Prostate gland (tissue), 2 donors: ENCODE results near the gene MPV17L. TPM values are rescaled to one million over a fixed set of nuclear protein-coding genes. Genes with fewer than 3 reads are reported as not detected.
"Not testable (repeated sequence)": the region's sequence is repeated elsewhere in the genome, so short reads cannot be mapped to it uniquely, and the experiment has no call there.

Experiments used
- DNase-seq: peaks from one replicate; pipeline ENCODE4 v3.0.0-alpha.2; 2019; ENCODE audit warnings: low spot score
- H3K27ac ChIP-seq, 2 donors: fragments of 200-600 bp; sonication (generic); 2 replicates each; pipeline ENCODE4 v1.5.1; 2017 to 2019
- H3K27me3 ChIP-seq: fragments of 200-600 bp; sonication (generic); replicated peaks from 2 replicates; pipeline ENCODE4 v1.5.1; 2019; ENCODE audit not compliant: insufficient read depth
- H3K36me3 ChIP-seq, 2 donors: fragments of 200-600 bp; sonication (generic); 1 replicate in 1 of 2; 2 replicates in 1 of 2; pipeline versions ENCODE4 v1.5.1 to v1.8.1; 2017 to 2019
- H3K4me1 ChIP-seq: fragments of 200-600 bp; sonication (generic); replicated peaks from 2 replicates; pipeline ENCODE4 v1.5.1; 2019
- H3K4me3 ChIP-seq, 2 donors: fragments of 200-600 bp; sonication (generic); 2 replicates each; pipeline ENCODE4 v1.5.1; 2017 to 2019
- H3K9me3 ChIP-seq: fragments of 200-600 bp; sonication (generic); 2 replicates; pipeline ENCODE4 v1.5.1; 2017
- CTCF ChIP-seq, 4 experiments: fragments of 200-600 bp in 2 of 4; fragments of 450-650 bp in 2 of 4; sonication (generic) in 2 of 4; IDR thresholded peaks; 1 replicate in 3 of 4; 2 replicates in 1 of 4; pipeline ENCODE4 v1.5.1; 2016 to 2019; ENCODE audit warnings: antibody characterized with exemption in 4 of 4, mild to moderate bottlenecking in 2 of 4, moderate library complexity in 2 of 4
- POLR2A ChIP-seq: fragments of 450-650 bp; IDR thresholded peaks from one replicate; pipeline ENCODE4 v1.6.1; 2016; ENCODE audit warnings: antibody characterized with exemption, mild to moderate bottlenecking
- POLR2AphosphoS5 ChIP-seq: sonication (generic); formaldehyde crosslinking; IDR thresholded peaks from one replicate; pipeline ENCODE4 v1.6.1; 2017; ENCODE audit warnings: antibody characterized with exemption
- WGBS: methylation state at CpG from one replicate; pipeline ENCODE4 v1.1.5; 2018; 5-methylcytosine and 5-hydroxymethylcytosine counted together
- intact Hi-C: fragments of 100-400 bp; cut with DNase I; formaldehyde crosslinking; loops from one replicate; pipeline ENCODE4 v1.14.2; 2022
- total RNA-seq, 2 donors: library from RNA; depleted of rRNA; stranded (reverse); fragments of >200 nt; gene quantifications; one replicate each; pipeline ENCODE4 v1.1.0, GENCODE V29; 2016

MPV17L gene
- total RNA-seq, 2 donors from 2014 or later, result 8.1 to 13.5 TPM

DNA sequence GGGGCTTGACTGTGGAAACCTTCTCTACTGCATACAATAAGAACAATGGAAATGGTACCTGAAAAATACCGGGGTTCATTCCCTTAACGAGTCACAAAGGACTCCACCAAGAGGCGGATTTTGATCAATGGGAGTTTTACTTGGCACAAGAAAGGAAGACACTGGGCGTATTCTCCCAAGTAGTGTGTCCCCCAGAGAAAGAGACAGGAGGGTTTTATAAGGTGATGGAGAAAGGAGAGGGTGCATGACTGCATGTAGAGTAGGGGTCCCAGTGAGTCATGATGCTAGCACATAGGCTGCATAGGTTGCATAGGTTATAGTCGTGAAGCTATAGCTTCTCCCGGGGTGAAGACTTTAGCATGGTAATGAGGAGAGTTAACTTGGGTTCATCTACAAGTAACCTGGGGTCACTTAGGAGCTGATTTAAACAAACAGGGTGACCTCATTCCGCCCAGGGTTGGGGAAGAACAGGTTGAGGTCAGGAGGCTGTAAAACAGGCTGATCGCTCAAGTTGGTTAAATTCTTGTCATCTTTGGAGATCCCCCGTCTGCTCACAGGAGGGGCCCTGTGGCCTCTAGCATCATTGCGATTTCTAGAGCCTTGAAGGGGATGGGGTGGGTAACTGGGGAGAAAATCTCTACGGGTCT, 1.5 kb downstream of the MPV17L start:
- no peak overlapping the region for H3K27ac ChIP-seq

GRCh38 chr16:15398618-15399316, 3.2 kb downstream of the MPV17L start:
- H3K27ac ChIP-seq, result no peak overlapping the region
- intact Hi-C loops, result no loop called here
- no peak for DNase-seq
- H3K36me3 ChIP-seq, result no peaks in the 10 kb centered on the region
- no peaks in the 10 kb centered on the region for H3K4me1 ChIP-seq
- H3K27me3 ChIP-seq, result no peaks in the 10 kb centered on the region
- H3K4me3 ChIP-seq, result no peak overlapping the region
- no peaks in the 10 kb centered on the region for H3K9me3 ChIP-seq
- WGBS, result 75% methylated on average over 14 of the region's 14 CpGs
- TF ChIP-seq CTCF (IDR thresholded peaks at IDR 0.05) (no peak), POLR2A (no peak), POLR2AphosphoS5 (no peak)

More for the DNA sequence above, 1.5 kb downstream of the MPV17L start:
- Histone ChIP-seq H3K9me3 (no peaks in the 10 kb centered on the region), H3K4me3 (no peak overlapping the region), H3K4me1 (no peaks in the 10 kb centered on the region), H3K36me3 (no peaks in the 10 kb centered on the region), H3K27me3 (no peaks in the 10 kb centered on the region)
- intact Hi-C loops, result no loop called here
- no peak for DNase-seq
- 90% methylated on average over 11 of the region's 11 CpGs for WGBS
- TF ChIP-seq POLR2AphosphoS5 (no peak), POLR2A (no peak), CTCF (IDR thresholded peaks at IDR 0.05) (no peak)

- TF ChIP-seq CTCF (IDR thresholded peaks at IDR 0.05), result no peak
- TF ChIP-seq POLR2AphosphoS5, result no peak
- TF ChIP-seq POLR2A, result no peak
- no peaks in the 10 kb centered on the region for H3K9me3 ChIP-seq
- H3K4me3 ChIP-seq, result no peak overlapping the region
- intact Hi-C loops, result no loop called here
- no peak for DNase-seq
- no peak overlapping the region for H3K27ac ChIP-seq
- no peaks in the 10 kb centered on the region for H3K27me3 ChIP-seq
- no peaks in the 10 kb centered on the region for H3K4me1 ChIP-seq
- no peaks in the 10 kb centered on the region for H3K36me3 ChIP-seq
- 85% methylated on average over 3 of the region's 3 CpGs for WGBS
These were observed 3.8 kb downstream of the MPV17L start for GRCh38 chr16:15399317-15399716.

DNA sequence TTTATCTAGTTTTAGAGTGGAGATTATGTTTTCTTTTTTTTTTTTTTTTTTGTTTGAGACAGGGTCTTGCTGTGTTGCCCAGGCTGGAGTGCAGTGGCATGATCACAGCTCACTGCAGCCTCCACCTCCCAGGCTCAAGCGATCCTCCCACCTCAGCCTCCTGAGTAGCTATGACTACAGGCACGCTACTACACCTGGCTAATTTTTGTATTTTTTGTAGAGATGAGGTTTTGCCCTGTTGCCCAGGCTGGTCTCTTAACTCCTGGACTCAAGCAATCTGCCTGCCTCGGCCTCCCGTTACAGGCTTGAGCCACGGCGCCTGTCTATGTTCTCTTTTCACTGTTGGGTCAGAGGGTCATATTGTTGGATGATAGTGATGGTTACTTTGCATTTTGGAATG, 4.8 kb downstream of the MPV17L start:
- not testable (repeated sequence) for H3K27ac ChIP-seq
- WGBS, result 97% methylated on average over 6 of the region's 6 CpGs

DNA sequence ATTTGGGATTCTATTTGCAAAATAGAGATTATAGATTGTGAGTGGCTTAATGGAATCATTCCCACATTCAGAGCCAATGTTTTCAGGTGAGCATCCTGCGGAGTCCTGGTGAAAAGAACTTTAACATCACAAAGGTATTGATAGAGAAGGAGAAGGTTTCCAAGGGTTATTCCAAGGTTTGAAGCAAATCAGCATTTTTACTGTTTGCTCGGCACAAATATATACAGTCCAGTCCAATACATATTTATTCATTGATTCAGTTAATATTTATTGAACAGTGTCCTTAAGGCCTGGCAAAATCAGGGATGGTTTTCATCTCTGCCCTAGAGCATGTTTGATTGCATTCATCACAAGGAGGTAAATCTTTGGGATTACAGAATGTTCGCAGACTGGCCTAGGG, 6.4 kb downstream of the MPV17L start:
- no peak for DNase-seq
- 96% methylated on average over 3 of the region's 3 CpGs for WGBS

More for the DNA sequence above, 4.8 kb downstream of the MPV17L start:
- H3K9me3 ChIP-seq, intact Hi-C loops, H3K27me3 ChIP-seq, H3K4me3 ChIP-seq, DNase-seq, H3K36me3 ChIP-seq, H3K4me1 ChIP-seq: not testable (repeated sequence)

More for the DNA sequence above, 6.4 kb downstream of the MPV17L start:
- Histone ChIP-seq H3K4me3 (no peak overlapping the region), H3K36me3 (no peaks in the 10 kb centered on the region), H3K27ac (no peak overlapping the region), H3K4me1 (no peaks in the 10 kb centered on the region), H3K9me3 (no peaks in the 10 kb centered on the region), H3K27me3 (no peaks in the 10 kb centered on the region)
- no peak for TF ChIP-seq CTCF (IDR thresholded peaks at IDR 0.05)
- no peak for TF ChIP-seq POLR2A
- TF ChIP-seq POLR2AphosphoS5, result no peak
- intact Hi-C loops, result no loop called here
